Eye (tissue), 1 donor: ENCODE data around the gene RAB20.
"Not testable (repeated sequence)": the region's sequence is repeated elsewhere in the genome, so short reads cannot be mapped to it uniquely, and the experiment has no call there.

ENCODE experiments used
- DNase-seq: peaks from one replicate; pipeline ENCODE4 v3.0.0-alpha.2; 2015

The RAB20 gene

DNA sequence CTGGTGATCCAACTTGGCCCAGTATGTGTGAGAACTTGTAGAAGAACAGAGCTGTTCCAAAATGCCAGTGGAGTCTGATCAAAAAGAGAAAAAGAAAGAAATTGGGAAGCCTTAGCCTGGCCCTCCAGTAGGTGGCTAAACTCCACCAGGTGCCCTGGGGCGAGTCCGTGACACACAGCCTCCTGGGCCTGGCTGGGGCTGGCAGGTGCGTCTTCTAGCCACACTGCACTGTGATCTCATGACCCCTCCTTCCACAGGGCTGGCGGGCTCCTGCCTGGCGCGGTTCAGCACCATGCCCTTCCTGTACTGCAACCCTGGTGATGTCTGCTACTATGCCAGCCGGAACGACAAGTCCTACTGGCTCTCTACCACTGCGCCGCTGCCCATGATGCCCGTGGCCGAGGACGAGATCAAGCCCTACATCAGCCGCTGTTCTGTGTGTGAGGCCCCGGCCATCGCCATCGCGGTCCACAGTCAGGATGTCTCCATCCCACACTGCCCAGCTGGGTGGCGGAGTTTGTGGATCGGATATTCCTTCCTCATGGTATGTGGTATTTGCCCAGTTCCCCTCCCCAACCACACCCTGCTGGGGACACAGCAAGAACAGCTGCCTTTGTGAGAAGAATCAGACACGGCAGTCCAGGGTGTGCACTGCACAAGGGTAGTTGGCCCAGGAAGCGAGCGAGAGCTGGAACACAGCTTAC lies 53.7 kb downstream of the RAB20 start:
- DNase-seq: no peak

DNA sequence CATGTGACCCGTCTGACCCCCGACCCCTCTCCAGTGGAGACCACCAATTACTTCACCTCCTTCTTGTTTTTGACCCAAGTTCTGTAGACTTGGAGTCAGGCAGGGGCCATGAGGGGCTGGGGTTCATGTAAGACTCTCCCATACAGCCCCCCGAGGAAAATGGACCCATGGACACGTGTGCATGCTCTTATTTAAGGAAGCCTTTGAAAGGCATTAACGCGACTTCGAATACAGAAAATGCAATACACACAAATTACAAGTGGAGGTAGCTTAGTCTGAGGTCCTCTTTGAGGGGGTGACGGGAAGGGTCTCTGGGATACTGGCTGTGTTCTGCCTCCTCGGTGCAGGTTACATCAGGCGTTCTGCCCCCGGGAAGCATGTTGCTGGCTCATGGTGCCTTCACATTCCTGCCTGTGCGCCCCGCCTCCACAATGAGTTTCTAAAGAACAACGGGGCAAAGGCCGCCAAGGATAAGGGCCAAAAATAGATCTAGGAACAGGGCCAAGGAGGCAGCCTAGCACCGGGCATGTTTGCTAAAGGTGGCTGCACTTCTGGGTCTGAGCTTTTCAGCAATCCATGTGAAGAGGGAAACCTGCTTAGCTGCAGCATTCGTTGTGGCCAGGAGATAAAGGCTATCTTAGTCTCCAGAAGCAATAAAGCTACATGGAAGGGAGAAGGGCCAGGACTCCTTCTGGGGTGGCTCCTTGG lies 54.5 kb downstream of the RAB20 start:
- DNase-seq: no peak

DNA sequence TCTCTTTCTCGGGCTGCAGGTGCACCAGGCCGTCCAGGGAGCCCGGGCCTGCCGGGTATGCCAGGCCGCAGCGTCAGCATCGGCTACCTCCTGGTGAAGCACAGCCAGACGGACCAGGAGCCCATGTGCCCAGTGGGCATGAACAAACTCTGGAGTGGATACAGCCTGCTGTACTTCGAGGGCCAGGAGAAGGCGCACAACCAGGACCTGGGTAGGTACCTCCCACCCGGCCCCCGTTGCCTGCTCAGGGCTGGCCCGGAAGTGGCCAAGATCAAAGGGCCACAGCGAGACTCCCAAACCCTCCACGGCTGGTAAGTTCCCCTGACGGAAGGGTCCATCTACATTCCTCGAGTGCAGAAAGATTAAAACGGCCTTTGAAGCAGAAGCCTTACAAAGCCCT lies 55.1 kb downstream of the RAB20 start:
- DNase-seq: no peak

DNA sequence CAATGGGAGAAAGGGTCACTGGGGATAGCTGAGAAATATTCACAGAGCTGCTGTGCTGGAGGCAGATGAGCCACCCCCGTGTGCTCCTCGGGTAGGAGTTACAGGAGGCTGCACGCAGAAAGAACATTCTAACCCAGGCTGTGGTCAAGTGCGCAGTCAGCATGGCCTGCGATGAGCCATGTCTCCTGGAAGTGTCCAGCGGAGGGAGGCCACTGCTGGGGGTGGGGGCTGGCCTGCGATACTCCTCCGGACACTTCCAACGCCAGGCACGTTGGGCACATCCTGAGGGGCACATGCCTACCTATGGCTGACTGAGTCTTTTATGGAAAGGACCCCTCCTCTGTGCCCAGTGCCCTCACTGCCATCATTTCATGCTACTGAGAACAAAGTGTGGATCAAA lies 55.9 kb downstream of the RAB20 start:
- DNase-seq: no peak

DNA sequence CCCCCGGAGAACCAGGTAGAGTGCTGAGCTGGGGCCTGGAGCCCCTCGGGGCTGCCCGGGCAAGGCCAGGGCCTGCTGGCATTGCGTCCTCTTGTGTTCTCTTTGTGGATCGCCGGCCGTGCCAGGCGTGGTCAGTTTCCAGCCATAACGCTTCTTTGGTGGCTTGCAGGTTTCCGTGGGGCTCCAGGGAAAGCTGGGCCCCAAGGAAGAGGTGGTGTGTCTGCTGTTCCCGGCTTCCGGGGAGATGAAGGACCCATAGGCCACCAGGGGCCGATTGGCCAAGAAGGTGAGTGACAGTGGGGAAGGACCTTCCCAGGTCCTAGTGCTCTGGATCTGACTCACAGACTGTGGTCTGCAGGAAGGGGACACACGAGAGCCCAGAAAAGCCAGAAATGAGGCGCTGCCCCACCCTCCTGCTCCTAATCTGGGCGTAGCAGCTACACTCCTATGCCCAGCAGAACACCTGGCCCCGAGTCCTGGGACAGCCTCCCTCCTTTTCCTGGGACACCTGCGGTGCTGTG lies 57.5 kb downstream of the RAB20 start:
- no peak for DNase-seq

DNA sequence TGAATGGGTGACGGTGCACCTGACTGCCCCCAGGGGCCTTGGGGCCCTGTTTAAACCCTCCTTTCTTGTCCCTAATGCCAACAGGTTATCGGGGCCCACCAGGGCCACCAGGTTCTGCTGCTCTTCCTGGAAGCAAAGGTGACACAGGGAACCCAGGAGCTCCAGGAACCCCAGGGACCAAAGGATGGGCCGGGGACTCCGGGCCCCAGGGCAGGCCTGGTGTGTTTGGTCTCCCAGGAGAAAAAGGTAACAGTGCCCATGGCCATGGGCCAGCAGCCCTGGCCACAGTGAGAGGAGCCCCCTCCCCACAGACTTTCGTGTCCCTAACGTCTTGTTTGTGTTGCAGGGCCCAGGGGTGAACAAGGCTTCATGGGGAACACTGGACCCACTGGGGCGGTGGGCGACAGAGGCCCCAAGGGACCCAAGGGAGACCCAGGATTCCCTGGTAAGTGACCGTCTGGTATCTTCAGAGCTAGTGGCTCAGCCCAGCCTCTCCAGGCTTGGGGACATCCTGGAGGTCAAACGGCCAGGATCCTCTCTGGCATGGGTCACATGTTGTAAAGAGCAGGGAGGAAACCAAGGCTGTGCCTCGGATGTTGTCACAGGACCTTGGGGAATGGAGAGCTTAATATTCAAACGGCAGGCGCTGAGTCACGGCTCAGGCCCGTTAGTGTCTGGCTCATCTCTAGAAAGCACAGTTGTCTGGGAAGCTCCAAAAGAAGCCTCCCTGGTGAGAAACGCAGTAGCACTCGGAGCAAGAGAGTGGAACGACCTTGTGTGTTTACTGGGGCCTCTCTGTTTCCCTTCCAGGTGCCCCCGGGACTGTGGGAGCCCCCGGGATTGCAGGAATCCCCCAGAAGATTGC lies 58.3 kb downstream of the RAB20 start:
- DNase-seq: no peak

DNA sequence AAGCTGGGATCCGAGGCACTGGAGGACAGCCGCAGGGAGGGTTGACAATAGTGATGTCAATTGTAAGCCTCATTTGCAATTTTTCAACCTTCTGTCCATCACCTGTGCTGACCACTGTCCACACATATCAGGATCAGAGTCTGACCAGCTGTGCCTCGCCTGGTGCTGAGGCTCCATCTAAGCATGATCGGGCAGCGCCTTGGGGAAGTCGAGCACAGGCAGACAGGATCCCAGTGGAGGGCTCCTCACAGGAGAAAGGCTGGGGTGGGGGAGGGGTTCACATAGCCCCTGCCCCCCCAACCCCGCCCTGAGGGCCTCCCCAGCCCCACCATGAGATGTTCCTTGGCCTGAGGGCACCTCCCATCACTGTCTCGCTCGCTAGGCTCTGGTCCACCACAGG lies 60.3 kb downstream of the RAB20 start:
- no peak for DNase-seq

DNA sequence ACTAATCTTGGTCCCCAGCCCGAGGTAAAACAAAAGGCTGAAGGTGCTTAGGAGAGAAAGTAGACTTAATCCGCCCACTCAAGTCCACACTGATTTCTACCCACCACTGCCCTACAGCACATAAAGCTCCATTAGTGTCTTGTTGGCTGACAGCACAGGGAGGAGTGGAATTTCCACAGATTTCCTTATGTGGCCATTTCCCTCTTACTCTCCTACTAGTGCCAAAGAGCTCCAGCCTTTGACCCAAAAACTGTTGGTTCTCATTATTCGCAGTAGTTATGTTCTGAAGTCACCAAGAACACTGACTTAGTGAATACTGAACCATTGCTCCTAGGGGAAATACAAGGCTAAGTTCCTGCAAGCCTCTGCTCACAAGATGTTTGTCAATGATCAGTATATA lies 61.2 kb downstream of the RAB20 start:
- no peak for DNase-seq

DNA sequence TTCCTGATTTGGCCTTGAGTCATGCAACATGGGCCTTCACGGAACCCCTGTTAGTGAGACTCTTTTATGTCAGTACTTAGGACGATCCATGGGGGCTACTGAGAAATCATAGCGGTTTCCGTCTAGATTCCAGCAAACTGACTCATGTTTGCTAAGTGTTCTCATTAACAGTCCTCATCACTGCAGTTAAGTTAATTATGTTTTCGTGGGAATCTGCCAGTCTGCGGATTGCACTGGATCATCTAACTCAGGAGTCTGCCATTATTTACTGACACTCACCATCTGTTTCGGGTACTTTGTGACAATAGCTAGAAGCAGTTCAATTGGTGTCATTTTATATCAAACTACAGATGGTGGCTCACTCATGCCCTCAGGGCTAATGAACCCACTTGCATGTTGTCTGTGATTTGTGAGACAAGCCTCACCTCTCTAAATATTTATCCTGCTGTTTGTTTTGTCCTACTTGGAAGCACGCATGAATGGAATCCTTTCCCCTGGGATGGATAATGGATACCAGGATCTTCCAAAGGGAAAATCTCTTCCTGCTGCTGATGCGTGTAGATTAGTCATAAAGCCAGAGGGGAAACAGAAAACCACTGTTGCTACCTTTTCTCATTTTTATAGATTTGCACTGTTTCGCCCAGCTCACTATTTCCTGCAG lies 61.8 kb downstream of the RAB20 start:
- peak; percentile 88 for DNase-seq

DNA sequence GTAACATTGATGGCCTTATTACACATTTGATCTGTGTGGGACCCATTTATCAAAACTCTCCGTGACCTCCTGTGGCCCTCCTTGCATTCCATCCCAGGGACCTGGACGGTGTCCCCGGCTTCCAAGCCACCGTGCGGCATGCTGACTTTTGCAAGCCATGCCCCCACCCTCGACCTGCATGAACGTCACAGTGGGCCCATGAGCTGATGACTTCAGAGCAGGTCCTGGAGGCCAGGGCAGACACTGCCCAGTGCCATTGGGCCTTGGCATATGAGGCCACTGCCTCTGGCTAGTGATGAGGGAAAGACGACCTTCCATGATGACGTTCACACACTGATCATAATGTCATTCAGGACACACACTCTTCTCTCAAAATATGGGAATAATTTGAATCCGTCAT lies 62.8 kb downstream of the RAB20 start:
- DNase-seq: no peak

DNA sequence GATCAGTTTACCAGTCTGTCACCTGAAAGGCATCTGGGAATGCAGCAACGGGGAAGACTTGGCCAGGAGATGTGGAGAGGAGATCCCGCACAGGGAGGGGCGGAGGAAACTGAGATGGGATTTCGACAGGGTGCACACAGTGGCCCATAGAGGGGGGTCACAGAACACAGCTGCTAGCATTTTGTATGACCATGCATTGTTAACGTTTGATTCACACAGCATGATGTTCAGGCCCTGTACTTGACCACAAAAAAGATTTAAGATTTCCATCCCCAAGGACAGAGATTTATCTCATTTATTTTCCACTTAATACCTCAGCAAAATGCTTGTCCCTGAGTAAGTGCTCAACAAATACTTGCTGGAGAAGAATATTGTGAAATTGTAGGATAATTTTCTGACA lies 63.2 kb downstream of the RAB20 start:
- no peak for DNase-seq

DNA sequence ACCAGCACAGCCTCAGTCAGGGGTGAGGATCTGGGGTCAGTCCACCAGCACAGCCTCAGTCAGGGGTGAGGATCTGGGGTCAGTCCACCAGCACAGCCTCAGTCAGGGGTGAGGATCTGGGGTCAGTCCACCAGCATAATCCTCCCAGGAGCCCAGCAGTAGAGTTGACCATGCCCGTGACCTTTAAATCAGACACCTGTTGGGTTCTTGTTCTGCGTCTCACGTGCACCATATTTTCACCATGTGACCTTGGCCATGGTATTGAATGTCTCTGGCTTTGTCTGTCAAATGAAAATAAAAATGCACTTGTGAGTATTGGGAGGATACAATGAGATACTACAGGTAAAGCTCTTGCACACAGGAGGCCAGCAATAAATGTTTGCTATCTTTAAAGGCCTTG lies 63.6 kb downstream of the RAB20 start:
- not testable (repeated sequence) for DNase-seq

DNA sequence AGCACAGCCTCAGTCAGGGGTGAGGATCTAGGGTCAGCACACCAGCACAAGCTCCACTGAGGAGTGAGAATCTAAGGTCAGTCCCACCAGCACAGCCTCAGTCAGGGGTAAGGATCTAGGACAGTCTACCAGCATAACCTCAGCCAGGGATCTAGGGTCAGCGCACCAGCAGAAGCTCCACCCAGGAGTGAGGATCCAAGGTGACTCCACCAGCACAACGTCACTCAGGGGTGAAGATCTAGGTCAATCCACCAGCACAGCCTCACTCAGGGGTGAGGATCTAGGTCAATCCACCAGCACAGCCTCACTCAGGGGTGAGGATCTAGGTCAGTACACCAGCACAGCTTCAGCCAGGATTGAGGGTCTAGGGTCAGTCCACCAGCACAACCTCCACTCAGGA lies 64.5 kb downstream of the RAB20 start:
- no peak for DNase-seq

DNA sequence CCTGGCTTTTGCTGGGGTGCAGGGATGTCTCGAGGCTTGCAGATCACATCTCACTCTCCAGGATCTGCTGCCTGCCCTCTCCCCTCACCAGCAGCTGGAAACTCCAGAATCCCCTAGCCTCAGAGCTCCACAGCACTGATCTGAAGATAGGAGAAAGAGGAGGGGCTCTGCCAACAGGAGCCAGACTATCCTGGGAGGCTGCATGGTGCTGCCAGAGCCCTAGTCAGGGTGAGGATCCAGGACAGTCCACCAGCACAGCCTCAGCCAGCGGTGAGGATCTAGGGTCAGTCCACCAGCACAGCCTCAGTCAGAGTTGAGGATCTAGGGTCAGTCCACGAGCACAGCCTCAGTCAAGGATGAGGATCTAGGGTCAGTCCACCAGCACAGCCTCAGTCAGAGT lies 65.2 kb downstream of the RAB20 start:
- no peak for DNase-seq

DNA sequence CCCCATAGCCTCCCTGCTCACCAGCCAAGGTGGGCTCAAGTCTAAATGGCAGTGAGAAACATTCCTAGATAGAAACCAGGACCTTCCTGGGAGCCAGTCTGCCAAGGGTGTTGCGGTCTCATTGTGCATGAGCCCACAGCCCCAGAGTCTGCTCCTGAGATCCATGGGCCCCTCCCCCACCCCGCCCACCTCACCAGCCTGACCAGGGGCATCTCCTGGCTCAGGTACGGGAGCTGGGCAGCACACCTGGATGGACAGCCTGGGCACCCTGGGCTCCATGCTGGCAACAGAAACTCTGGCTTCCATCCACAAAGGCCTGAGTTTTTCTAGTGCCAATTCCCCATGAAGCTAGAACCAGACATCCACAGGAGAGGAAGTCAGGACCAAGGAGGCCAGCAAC lies 65.6 kb downstream of the RAB20 start:
- no peak for DNase-seq

DNA sequence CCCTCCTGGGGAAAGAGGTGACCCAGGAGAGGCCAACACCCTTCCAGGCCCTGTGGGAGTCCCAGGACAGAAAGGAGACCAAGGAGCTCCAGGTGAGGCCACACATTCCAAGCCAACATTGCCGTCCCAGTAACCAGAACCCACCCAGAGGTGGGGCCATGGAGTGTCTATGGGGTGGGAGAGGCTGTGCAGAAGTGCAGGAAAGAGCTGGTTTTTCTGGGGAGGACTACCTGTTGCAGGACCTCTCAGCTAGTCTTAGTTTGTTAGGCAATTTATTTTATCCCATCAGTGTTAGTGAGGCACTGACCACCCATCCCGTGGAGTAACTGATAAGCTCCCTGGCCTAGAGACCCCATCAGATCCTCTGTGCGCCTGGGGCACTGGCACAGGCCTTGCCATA lies 66.1 kb downstream of the RAB20 start:
- DNase-seq: no peak

DNA sequence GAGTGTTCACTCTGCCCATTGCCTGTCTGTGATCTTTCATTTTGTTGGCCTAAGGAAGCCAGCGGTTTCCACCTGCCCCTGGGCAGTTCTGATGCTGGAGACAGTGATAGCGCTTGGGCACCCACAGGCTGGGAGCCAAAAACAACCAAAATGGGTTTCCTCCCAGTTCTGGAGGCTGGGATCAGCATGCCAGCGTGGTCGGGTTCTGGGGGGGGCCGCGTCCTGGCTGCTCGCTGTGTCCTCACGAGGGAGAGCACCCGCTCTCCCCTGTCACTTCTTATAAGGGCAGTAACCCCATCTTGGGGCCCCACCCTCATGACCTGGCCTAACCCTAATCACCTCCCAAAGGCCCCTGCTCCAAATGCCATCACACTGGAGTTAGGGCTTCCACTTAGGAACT lies 67.9 kb downstream of the RAB20 start:
- DNase-seq: no peak

DNA sequence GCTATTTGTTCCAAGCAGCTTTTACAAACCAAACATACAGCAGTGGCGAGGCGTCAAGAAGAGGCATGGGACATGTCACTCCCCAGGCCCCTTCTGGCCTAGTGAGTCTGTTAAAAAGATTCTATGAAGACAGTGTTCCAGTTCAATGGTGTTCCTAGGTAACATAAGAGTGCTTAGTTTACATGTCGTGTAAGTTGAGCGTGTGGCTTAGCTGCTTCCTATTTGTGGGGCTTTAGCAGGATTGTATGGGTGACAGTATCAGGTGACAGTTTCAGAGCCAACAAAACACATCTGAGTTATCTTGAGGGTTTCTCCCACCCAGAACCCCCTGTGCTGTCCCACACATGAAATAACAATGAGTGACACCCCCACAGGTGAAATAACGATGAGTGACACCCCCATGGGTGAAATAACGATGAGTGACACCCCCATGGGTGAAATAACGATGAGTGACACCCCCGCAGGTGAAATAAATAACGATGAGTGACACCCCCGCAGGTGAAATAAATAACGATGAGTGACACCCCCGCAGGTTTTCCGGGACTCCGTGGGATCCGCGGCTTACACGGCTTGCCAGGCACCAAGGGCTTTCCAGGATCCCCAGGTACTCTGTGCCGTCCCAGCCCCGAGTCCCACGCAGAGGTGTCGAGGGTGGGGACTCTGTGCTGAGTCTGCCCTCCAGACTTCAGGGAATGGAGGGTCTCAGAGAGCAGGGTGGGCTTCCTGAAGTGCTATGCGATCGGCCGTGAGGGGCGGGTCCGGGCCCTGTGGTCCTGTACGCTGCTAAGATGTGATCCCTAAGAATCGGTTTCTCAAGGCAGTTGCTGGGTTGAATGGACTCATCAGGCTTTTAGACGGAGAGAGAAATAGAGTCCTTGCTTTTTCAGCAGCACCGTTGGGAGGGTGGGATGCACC lies 68.6 kb downstream of the RAB20 start:
- no peak for DNase-seq

DNA sequence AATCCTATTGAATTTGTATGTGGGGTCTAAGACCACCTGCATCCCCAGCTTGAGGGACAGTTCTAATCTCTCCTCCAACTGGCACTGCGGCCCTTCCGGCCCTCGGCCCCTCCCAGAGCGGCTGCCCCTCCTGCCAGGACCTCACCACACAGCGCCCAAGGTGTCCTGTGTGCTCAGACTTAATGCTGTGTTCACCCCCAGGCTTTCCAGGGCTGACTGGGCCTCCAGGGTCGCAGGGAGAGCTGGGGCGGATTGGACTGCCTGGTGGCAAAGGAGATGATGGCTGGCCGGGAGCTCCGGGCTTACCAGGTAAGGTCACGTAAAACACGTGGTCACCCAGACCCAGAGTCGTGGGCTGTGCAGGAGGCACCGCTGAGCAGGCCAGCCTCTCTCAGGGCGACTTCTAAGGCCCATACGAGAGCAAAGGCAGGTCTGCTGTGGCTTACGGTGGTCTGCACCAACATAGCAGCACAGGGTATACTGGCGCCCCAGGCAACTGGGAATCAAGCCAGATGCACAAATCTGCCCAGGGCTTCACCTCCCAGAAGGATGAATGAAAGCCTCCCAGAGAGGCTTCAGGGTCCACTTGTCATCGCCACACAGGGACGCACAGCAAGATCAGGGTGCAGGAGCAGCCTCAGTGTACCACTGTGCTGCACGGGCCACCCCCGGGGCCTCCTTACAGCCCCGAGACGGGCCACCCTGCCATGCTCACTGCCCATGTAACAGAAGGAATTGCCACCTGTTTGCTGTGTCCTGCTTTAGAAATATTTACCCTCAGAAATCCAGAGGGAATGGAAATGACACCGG lies 69.4 kb downstream of the RAB20 start:
- DNase-seq: no peak

DNA sequence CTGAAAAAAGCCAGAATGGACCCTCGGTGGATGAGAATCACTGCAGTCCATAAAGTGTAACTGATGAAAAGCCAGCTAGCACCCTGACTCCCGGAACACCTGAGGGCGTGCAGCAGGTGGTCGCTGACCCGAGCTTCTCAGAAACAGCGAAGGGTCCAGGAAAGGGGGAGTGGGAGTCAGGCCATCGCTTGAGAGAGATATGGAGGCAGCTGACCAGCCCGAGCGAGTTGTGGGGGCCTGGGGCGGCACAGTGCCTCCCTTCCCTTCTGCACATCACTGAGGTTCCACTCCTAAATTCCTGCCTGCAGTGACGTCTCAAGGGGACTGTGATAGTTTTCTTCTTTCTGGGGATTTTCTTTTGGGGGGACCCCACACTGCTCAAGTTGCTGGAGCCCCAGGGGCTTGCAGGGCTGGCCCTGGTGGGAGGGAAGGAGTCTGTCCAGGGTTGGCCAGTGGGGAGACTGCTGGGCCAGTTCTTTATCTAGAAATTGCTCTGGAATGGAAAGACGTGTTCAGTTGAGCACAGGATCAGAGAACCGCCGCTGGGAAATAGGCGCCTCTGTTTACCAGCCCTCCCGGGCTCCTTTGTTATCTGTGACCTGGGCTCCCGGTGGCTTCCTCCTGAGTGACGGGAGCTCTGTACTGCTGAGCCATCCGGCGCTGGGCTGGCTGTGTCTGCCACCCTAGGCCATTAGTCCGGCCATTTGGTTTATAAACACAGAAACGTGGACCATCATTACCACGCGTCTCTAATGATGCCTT lies 71.3 kb downstream of the RAB20 start:
- DNase-seq: no peak
